Stimulated activated CD8-positive, alpha-beta memory T cell treated with anti-CD3 and anti-CD28 coated beads, Interleukin-15, amount 100 ng/mL, for 1 hour (primary cell): ENCODE data around the gene NINJ2.
"Not testable (repeated sequence)": the region's sequence is repeated elsewhere in the genome, so short reads cannot be mapped to it uniquely, and the experiment has no call there.

Experiments used
- DNase-seq: peaks from one replicate; pipeline ENCODE4 v3.0.0-alpha.2; 2020; ENCODE audit warnings: low read depth

Gene NINJ2

DNA sequence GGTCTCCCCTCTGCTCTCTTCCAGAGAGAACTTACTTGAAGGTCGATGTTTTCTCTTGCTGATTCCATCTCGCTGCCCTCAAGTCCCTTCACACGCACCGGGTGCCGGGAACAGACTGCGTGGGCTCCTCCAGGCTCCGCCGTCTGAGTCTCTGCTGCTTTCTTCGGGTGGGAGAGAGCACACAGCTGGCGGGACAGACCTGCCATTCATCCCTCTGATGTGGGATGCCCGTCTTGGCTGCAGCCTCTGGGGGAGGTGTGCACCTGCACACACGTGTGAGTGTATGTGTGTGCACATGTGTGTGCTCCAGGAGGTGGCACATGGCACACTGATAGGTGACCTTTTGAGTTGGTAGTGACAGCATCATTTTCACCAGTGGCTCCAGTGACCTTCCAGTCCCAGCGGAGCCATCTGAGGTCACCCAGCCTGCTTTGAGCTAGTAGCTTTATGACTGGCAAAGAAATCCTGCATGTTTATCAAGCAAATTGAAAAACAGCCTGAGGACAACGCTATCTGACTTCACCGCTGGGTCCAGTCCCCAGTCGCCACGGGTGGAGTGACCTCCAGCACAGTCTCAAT lies at the start of gene NINJ2:
NINJ2 (minus strand) TSS at position 153 of the 579 bp plus-strand sequence; CDS start at position 68, 85 bp downstream.
- no peak for DNase-seq

- DNase-seq, result no peak
Measured at GRCh38 chr12:712172-712863, 49.1 kb upstream of the NINJ2 start.

DNA sequence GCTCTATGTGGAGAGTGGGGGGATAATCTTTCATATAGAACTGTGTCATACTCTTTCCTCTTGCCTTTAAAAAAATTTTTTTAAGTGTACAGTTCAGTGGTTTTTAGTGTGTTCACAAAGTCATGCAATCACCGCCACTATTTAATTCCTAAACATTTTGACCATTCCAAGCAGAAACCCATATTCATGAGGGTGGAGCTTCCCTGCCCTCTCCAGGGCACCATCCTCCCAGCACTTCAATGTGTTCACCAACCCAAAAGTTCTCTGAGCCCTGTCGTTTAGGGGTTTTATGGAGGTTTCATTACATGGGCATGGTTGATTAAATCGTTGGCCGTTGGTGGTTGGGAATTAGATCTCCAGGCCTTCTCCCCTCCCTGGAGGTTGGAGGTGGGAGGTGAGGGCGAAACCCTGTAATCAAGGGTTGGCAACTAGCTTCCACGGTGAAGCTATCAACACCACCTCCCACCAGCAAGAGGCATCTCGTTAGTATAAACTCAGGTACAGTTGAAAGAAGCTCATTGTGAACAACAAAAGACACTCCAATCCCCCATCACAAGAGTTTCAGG lies 46.3 kb upstream of the NINJ2 start:
- no peak for DNase-seq

DNA sequence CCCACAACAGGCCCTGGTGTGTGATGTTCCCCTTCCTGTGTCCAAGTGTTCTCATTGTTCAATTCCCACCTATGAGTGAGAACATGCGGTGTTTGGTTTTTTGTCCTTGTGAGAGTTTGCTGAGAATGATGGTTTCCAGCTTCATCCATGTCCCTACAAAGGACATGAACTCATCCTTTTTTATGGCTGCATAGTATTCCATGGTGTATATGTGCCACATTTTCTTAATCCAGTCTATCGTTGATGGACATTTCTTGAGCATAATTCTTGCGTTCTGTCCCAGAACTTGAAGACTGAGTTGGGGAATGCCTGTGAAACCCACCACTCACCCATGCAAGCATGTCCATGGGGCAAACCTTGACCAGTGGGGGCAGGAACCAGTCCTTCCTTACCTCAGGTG lies 44.8 kb upstream of the NINJ2 start:
- DNase-seq, result not testable (repeated sequence)

DNA sequence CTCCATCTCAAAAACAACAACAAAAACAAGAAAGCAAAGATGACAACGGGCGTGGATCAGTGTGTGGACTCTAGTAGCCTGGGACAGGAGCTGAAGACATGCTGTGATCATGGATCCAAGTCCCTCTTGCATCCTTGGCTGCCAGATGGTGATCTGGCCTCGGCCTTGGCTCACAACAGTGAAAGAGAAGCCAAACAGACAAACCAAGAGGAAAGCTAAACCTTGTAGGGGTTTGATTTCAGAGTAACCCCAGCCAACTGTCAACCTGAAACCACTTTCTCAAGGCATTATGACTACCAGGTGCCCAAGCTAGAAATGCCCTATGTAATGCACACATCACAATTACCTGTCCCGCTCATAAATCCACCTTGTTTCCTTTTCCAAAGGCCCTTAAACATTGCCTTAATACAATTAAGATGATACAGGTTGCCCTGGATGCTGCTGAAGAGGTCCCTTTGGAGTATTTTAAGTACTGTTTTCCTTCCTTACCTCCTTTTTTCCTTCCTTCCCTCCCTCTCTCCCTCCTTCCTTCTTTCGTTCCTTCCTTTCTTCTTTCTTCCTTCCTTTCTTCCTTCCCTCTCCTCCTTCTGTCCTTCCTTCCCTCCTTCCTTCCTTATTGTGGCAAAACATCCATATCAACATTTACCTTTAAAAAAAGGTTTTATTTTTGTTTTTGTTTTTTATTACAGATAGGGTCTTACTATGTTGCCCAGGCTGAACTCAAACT lies 41.4 kb upstream of the NINJ2 start:
- no peak for DNase-seq

GRCh38 chr12:701896-702539 lies 38.8 kb upstream of the NINJ2 start:
- DNase-seq, result no peak

DNA sequence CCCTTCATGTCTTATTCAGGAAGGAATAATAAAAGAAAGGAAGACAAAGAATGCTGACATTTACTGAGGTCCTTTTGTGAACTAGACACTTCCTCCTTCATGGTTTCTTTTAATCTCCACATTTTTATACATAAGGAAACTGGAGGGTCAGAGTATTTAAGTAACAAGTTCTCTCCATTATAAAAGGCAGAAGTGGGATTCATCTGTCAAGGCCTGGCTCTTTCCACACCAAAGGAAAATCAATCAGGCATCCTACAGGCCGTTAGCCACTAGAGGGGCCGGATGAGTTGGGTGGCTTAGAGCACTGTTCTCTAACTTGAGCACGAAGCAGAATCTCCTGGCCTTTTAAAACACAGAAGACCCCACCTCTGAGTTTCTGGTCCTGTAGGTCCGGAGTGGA lies 36.8 kb upstream of the NINJ2 start:
- no peak for DNase-seq

DNA sequence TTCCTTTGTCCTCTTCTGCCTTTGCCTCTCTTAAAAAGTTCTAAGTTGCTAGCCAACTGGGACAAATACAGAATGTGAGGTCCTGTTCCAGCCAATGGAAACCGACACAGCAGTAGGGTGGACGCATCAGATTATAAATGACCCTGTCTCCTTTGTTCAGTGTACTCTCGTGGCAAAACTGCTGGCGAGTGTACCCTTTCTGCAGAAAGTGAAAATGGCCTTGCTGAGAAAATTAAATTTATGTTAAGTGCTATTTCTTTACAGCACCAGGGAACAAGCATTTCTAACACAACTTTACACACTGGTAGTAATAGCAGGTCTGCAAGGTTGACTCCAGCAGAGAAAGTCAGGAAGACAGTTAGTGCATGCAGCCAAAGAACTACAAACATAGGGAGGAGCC lies 35.0 kb upstream of the NINJ2 start:
- not testable (repeated sequence) for DNase-seq

GRCh38 chr12:697481-697880 lies 34.2 kb upstream of the NINJ2 start:
- no peak for DNase-seq

DNA sequence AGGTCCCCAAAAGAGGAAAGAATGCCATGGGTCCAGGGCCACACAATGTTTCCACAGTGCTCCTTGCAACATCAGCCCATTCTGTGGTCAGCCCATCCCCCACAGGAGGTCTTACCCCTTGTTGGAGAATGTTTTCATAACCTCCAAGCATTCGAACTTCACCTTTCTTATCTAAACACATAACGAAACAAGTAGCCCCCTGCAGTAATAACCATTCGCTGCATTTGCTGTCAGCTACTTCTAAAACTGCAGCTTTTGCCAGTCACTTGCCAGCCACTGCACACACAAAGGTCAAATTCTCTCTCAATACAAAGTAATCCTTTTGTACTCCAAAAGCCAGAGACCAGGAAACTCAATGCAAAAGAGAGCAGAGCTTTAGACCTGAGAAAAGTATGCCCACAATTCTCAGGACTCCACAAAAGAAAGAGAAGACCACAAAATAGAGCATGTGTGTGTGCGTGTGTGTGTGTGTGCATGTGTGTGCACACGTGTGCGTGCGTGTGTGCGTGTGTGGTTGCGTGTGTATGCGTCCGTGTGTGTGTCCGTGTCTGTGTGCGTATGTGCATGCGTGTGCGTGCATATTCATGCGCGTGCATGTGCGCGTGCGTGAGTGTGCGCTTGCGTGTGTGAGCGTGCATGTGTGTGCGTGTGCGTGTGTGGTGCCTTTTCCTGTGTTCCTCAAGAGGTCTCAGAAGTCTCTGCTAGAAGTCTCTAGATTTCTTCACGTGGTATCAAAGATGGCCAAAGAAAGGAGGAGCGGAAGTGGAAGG lies 31.7 kb upstream of the NINJ2 start:
- DNase-seq, result no peak

- DNase-seq, result no peak
Measured at GRCh38 chr12:693934-694533, 30.8 kb upstream of the NINJ2 start.

DNA sequence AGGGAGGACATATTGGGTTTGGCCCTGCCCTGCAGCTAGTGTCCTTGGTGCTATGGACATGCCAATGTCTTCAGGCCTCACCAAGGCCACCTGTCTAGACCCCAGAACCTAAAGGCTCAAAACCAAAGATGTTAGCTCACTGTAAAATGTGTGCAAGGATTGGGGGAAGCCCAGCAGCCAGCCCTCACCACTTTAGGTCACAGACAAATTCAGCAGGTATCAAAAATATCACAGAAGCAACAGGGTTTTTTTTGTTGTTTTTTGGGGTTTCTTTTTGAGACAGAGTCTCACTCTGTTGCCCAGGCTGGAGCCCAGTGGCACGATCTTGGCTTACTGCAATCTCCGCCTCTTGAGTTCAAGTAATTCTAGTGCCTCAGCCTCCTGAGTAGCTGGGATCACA lies 29.0 kb upstream of the NINJ2 start:
- no peak for DNase-seq

DNA sequence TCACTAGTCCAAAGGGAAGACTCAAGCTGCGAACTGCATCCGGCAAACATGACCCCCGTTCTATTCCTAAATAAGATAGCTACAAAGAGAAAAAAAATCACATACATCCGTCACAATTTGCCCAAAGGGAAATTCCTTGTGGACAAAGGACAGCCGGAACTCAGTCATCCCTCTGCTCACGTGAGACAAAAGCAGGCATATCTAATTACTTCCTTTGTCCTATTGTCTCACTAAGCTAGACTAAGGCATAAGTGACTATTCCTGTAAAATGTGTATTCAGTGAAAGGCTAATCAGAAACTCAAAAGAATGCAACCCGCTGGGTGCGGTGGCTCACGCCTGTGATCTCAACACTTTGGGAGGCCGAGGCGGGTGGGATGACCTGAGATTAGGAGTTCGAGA lies 27.2 kb upstream of the NINJ2 start:
- DNase-seq, result no peak

- DNase-seq, result peak; percentile 67
Measured at GRCh38 chr12:685388-685787, 22.1 kb upstream of the NINJ2 start.

DNA sequence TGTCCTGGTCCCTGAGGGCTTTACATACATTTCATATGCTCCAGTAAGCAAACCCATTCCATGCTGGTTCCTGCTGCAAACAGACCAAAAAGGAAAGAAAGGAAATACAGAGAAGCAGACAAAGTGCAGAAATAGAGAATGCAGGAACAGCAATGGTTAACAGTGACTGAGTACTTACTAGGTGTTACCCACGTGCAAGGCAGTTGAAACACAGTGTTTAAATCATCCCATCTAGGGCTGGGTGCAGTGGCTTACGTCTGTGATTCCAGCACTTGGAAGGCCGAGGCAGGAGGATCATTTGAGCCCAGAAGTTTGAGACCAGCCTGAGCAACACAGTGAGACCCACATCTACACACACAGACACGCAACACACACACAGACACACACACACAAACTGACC lies 21.2 kb upstream of the NINJ2 start:
- no peak for DNase-seq

DNA sequence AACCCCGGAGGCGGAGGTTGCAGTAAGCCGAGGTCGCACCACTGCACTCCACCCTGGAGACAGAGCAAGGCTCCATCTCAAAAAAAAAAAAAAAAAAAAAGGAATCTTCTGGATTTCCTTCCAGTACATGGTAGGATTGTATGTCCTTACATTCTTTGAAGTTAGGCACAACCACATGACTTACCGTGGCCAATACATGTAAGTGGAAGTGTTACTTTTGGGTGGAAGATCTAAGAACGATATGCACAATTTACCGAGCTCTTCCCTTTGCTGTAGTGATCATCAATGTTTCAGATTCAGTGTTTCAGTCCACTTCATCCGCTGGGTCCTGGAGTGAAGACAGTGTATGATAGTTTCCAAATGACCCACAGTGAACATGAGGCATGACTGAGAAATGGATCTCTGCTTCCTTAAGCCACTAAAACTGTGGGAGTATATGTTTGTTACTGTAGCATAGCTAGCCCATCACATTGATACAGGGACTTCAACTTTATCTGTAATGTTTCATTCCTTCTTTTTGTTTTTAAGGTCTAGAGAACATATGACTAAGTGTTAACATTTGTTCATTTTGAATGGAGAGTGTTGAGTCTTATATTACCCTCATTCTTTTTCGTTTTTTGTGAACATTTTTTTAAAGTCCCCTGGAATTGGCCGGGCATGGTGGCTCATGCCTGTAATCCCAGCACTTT lies 18.5 kb upstream of the NINJ2 start:
- no peak for DNase-seq

DNA sequence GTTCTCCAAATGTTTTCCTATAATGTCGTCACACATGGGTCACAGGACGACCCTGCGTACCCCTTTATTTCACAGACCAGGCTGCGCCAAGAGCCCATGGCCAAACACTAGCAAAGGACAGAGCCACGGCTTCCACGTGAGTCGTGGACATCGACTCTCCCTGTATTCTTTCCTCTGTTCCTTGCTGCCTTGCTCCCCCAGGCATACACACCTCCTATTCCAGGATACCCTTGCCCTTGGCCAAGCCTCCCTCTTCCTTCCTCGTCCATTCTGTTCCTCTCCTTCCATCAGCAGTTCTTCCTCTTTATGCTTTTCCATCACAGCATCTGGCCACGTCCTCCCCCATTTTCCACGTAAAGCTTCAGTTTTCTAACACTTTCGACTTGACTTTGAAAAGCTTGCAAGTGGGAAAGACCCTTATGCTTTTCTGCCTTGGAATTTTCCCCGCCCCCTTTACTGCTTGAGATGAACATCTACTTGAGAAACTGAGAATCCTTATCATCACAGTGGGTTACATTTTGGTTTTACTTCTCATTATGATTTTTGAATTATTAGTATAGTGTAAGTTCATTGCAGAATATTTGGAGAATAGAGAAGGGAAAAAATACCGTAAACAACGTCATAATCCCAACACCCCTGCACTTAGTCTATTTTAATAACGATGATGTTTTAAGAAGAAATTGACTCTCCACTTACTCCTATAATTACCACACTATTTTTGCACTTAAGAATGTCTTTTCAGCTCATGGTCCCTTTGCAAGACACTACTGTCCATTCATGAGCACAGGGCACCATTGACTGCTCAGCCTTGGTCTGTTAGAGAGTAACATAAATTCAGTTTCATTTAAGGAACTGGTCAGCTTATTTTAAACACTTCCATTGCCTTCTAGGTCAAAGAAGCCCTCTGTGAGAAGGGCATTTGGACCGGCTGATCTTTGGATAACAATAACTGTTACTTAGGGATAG lies 15.8 kb upstream of the NINJ2 start:
- no peak for DNase-seq

DNA sequence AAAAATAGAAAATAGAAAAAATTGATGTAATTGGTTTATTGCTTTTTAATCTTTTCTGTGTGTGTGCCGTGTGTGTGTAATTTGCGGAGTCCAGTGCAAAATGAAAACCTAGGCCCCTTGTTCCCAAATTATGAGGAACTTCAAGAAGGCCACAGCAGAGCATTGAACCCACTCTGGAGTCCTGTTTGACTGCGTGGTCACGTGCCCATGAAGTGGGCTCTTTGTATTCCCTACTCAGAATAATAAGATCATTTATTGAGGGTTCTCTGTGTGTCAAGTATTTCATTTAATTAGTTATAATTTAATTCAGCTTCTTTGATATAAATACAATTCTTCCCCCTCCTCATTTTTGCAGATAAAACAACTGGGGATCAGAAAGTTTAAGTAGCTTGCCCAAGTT lies 12.3 kb upstream of the NINJ2 start:
- no peak for DNase-seq

DNA sequence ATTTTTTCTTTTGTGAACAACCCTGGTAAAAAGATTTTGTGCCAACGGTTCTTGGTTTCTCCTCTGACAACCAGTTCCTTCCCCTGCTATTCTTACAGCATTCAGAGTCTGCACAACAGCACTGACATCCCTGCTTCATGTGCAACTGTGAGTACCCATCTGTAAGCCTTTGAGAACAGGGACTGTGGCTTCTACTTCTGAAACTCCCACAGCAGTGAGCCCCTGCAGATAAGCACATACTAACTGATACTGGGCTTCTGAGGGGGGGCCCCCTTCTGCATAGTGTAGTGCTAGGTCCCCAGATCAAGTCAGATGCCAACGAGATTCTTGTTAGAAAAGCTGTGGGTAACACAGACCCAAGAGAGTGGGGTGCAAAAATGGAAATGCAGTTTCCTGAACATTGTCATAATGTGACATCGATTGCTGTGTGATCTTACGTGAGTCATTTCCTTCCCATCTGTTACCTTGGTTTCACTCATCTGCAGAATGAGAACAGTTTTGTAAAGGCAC lies 11.1 kb upstream of the NINJ2 start:
- DNase-seq, result peak; percentile 16
